ENCODE results near the gene C2orf69.

GRCh38 chr2:199966405-199966804 is 55.3 kb downstream of the C2orf69 start:
- TF ChIP-seq EZH2 (IDR thresholded peaks at IDR 0.05; ENCODE audit: borderline replicate concordance, low read depth, low read length, poor library complexity, severe bottlenecking) (no peak), CTCF (conservative IDR thresholded peaks at IDR 0.05; ENCODE audit: low read depth, low read length) (no peak)
